ENCODE measurements around the gene EPHB6.

EPHB6 gene

GRCh38 chr7:142870566-142871259, 15.8 kb downstream of the EPHB6 start:
- no peak overlapping the region for H3K4me3 ChIP-seq (ENCODE audit: low read length)
- WGBS (ENCODE audit: insufficient coverage, insufficient read length) = no CpG with 5 or more reads among the region's 14 CpGs
- no peaks in the 10 kb centered on the region; the same call in 1 of the 2 replicates for H3K36me3 ChIP-seq (ENCODE audit: control insufficient read depth, insufficient read depth, low read length)
- no peak for DNase-seq (ENCODE audit: low read depth, low spot score)
- H3K9me3 ChIP-seq (ENCODE audit: control insufficient read depth, insufficient read depth, low read length) = no peaks in the 10 kb centered on the region
- no peaks in the 10 kb centered on the region; the same call in 1 of the 2 replicates for H3K4me1 ChIP-seq (ENCODE audit: control insufficient read depth, insufficient read depth, low read length)
- H3K27me3 ChIP-seq (ENCODE audit: control insufficient read depth, insufficient read depth, low read length) = no peaks in the 10 kb centered on the region
- no peak overlapping the region for H3K27ac ChIP-seq (ENCODE audit: low read length)

DNA sequence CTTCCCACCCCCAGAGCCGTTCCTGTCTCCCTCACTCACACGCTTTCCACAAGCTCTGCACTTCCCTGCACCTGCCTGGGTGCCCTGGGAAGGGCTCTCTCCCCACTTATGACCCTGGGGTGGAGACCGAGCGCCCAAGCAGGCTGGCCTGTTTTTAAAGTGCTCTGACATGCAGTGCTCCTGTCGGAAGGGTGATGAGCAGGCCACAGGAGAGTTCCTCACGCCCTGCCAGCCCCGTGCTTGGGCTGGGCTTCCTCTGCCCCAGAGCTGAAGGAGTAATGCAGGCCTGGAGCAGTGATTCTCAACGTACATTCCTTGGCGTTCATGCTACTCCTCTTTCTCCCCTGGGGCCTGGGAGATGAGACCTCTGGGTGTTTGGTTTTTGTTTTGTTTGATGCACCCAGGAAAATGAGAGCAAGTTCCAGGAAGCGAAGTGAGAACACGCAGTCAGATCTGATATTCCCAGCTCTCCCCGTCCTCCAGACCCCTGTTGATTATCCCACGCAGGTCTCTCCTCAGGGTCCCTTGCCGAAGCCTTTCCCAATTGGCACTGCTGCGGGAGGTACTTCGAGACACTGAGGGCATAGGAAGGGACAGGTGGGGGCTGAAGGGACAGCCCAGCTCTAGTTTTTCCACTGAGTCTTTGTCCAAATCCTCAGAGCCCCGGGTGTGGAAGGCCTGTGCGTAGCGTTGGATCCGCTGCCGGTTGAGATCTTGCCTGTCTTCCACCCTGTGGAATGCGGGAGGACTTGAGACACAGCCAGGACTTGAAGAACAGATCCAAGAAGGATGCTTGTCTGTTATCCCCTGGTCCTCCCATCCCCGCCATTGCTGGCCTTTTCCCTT, 16.6 kb downstream of the EPHB6 start:
- Histone ChIP-seq H3K4me1 (ENCODE audit: control insufficient read depth, insufficient read depth, low read length) (no peaks in the 10 kb centered on the region; the same call in 1 of the 2 replicates), H3K27ac (ENCODE audit: low read length) (no peak overlapping the region), H3K27me3 (ENCODE audit: control insufficient read depth, insufficient read depth, low read length) (no peaks in the 10 kb centered on the region), H3K9me3 (ENCODE audit: control insufficient read depth, insufficient read depth, low read length) (no peaks in the 10 kb centered on the region), H3K4me3 (ENCODE audit: low read length) (no peak overlapping the region), H3K36me3 (ENCODE audit: control insufficient read depth, insufficient read depth, low read length) (no peaks in the 10 kb centered on the region; the same call in 1 of the 2 replicates)
- no peak for DNase-seq (ENCODE audit: low read depth, low spot score)
- no CpG with 5 or more reads among the region's 23 CpGs for WGBS (ENCODE audit: insufficient coverage, insufficient read length)

DNA sequence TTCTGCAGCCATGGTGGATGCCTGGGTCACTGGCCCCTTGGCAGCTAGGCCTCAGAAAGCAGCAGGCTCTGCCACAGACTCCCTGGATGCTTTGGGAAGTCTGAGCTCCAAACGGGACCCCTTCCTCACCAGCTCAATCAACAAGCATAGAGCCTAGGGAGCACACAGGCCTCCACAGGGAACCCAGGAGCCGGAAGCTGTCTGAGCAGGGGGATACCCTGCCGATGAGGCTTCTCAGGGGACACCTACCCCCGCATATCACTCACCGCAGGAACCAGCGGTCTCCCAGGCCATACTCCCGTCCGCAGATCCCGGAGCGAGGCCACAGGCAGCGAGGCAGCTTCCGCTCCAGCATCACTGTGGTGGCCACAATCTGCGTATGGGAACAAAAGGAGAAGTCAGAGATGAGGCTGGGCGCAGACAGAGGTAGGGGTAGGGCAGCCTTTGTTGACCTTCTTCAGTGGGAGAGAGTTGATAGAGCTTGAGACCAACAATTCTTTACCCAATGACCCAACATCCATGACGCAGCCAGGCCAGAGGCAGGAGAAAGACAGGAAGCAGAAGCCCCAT, 17.3 kb downstream of the EPHB6 start:
- Histone ChIP-seq H3K9me3 (ENCODE audit: control insufficient read depth, insufficient read depth, low read length) (no peaks in the 10 kb centered on the region), H3K4me3 (ENCODE audit: low read length) (no peak overlapping the region), H3K36me3 (ENCODE audit: control insufficient read depth, insufficient read depth, low read length) (no peaks in the 10 kb centered on the region; the same call in 1 of the 2 replicates), H3K27ac (ENCODE audit: low read length) (no peak overlapping the region), H3K27me3 (ENCODE audit: control insufficient read depth, insufficient read depth, low read length) (no peaks in the 10 kb centered on the region), H3K4me1 (ENCODE audit: control insufficient read depth, insufficient read depth, low read length) (no peaks in the 10 kb centered on the region; the same call in 1 of the 2 replicates)
- WGBS (ENCODE audit: insufficient coverage, insufficient read length) = no CpG with 5 or more reads among the region's 15 CpGs
- no peak for DNase-seq (ENCODE audit: low read depth, low spot score)

GRCh38 chr7:142873281-142873784, 18.5 kb downstream of the EPHB6 start:
- no peaks in the 10 kb centered on the region; the same call in 1 of the 2 replicates for H3K4me1 ChIP-seq (ENCODE audit: control insufficient read depth, insufficient read depth, low read length)
- no peaks in the 10 kb centered on the region for H3K27me3 ChIP-seq (ENCODE audit: control insufficient read depth, insufficient read depth, low read length)
- H3K9me3 ChIP-seq (ENCODE audit: control insufficient read depth, insufficient read depth, low read length) = no peaks in the 10 kb centered on the region
- no CpG with 5 or more reads among the region's 11 CpGs for WGBS (ENCODE audit: insufficient coverage, insufficient read length)
- no peak overlapping the region for H3K27ac ChIP-seq (ENCODE audit: low read length)
- H3K36me3 ChIP-seq (ENCODE audit: control insufficient read depth, insufficient read depth, low read length) = no peaks in the 10 kb centered on the region
- DNase-seq (ENCODE audit: low read depth, low spot score) = no peak
- no peak overlapping the region for H3K4me3 ChIP-seq (ENCODE audit: low read length)

DNA sequence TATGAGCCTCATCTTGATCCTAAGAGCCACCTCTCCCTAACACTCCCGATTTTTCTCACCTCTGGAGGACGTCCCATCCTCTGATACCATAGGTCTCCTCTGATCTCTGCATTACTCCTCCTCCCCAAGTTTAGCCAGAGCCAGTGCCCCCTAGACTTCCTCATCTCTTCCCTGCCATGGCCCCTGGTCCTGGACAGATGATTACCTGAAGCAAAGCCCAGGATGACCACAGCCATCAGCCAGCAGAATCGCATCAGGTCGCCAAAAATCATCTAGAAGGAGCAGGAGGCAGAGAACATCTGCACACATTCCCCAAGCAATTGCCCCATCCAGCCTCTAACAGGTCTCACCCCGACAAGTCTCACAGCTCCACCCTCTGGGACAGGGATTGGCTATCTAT, 19.0 kb downstream of the EPHB6 start:
- WGBS (ENCODE audit: insufficient coverage, insufficient read length) = no CpG with 5 or more reads among the region's 5 CpGs
- Histone ChIP-seq H3K9me3 (ENCODE audit: control insufficient read depth, insufficient read depth, low read length) (no peaks in the 10 kb centered on the region), H3K4me1 (ENCODE audit: control insufficient read depth, insufficient read depth, low read length) (no peaks in the 10 kb centered on the region; the same call in 1 of the 2 replicates), H3K36me3 (ENCODE audit: control insufficient read depth, insufficient read depth, low read length) (no peaks in the 10 kb centered on the region), H3K27me3 (ENCODE audit: control insufficient read depth, insufficient read depth, low read length) (no peaks in the 10 kb centered on the region), H3K27ac (ENCODE audit: low read length) (no peak overlapping the region), H3K4me3 (ENCODE audit: low read length) (no peak overlapping the region)
- no peak for DNase-seq (ENCODE audit: low read depth, low spot score)

DNA sequence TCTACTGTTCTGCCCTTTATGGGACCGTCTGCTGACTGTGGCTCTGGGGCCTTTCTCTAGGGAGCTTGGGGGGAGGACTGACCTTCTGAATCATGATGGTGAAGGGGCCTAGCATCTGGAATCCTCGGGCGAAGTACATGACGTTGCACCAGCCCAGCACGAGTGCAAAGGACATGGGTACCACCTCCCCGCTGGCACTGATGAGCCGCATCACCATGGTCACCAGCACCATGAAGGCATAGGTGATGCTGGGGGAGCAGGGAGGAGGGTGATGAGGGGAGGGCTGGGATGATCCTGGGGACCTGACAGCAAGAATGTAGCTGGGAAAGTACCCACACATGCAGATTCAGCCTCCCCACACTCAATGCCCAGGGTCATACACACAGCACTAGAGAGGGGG, 19.5 kb downstream of the EPHB6 start:
- DNase-seq (ENCODE audit: low read depth, low spot score) = no peak
- Histone ChIP-seq H3K36me3 (ENCODE audit: control insufficient read depth, insufficient read depth, low read length) (no peaks in the 10 kb centered on the region), H3K4me3 (ENCODE audit: low read length) (no peak overlapping the region), H3K4me1 (ENCODE audit: control insufficient read depth, insufficient read depth, low read length) (no peaks in the 10 kb centered on the region; the same call in 1 of the 2 replicates), H3K9me3 (ENCODE audit: control insufficient read depth, insufficient read depth, low read length) (no peaks in the 10 kb centered on the region), H3K27ac (ENCODE audit: low read length) (no peak overlapping the region), H3K27me3 (ENCODE audit: control insufficient read depth, insufficient read depth, low read length) (no peaks in the 10 kb centered on the region)
- WGBS (ENCODE audit: insufficient coverage, insufficient read length) = no CpG with 5 or more reads among the region's 7 CpGs

DNA sequence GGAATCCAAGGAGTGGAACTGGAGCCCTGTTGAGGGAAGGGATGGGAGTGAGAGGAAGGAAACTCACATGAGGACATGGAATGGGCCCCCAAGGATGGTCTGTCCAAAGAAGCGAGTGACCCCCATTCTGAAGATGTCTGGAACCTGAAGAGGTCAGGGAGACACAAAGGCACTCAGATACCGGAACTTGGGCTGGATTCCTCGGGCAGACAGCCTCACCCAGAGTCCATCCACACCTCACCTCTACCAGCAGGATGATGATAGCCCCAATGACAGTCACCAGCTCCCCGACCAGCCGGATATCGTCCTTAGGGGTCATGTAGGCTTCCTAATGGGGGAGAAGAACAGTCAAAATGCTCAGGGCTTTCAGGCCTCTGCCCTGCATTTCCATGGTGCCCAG, 20.0 kb downstream of the EPHB6 start:
- Histone ChIP-seq H3K27ac (ENCODE audit: low read length) (no peak overlapping the region), H3K4me1 (ENCODE audit: control insufficient read depth, insufficient read depth, low read length) (no peaks in the 10 kb centered on the region; the same call in 1 of the 2 replicates), H3K9me3 (ENCODE audit: control insufficient read depth, insufficient read depth, low read length) (no peaks in the 10 kb centered on the region), H3K4me3 (ENCODE audit: low read length) (no peak overlapping the region), H3K27me3 (ENCODE audit: control insufficient read depth, insufficient read depth, low read length) (no peaks in the 10 kb centered on the region), H3K36me3 (ENCODE audit: control insufficient read depth, insufficient read depth, low read length) (no peaks in the 10 kb centered on the region)
- DNase-seq (ENCODE audit: low read depth, low spot score) = no peak
- no CpG with 5 or more reads among the region's 6 CpGs for WGBS (ENCODE audit: insufficient coverage, insufficient read length)

- no CpG with 5 or more reads among the region's 14 CpGs for WGBS (ENCODE audit: insufficient coverage, insufficient read length)
- Histone ChIP-seq H3K27ac (ENCODE audit: low read length) (no peak overlapping the region), H3K4me1 (ENCODE audit: control insufficient read depth, insufficient read depth, low read length) (no peaks in the 10 kb centered on the region; the same call in 1 of the 2 replicates), H3K9me3 (ENCODE audit: control insufficient read depth, insufficient read depth, low read length) (no peaks in the 10 kb centered on the region), H3K36me3 (ENCODE audit: control insufficient read depth, insufficient read depth, low read length) (no peaks in the 10 kb centered on the region), H3K27me3 (ENCODE audit: control insufficient read depth, insufficient read depth, low read length) (no peaks in the 10 kb centered on the region), H3K4me3 (ENCODE audit: low read length) (no peak overlapping the region)
- DNase-seq (ENCODE audit: low read depth, low spot score) = no peak
Measured at GRCh38 chr7:142875456-142875855, 20.6 kb downstream of the EPHB6 start.

DNA sequence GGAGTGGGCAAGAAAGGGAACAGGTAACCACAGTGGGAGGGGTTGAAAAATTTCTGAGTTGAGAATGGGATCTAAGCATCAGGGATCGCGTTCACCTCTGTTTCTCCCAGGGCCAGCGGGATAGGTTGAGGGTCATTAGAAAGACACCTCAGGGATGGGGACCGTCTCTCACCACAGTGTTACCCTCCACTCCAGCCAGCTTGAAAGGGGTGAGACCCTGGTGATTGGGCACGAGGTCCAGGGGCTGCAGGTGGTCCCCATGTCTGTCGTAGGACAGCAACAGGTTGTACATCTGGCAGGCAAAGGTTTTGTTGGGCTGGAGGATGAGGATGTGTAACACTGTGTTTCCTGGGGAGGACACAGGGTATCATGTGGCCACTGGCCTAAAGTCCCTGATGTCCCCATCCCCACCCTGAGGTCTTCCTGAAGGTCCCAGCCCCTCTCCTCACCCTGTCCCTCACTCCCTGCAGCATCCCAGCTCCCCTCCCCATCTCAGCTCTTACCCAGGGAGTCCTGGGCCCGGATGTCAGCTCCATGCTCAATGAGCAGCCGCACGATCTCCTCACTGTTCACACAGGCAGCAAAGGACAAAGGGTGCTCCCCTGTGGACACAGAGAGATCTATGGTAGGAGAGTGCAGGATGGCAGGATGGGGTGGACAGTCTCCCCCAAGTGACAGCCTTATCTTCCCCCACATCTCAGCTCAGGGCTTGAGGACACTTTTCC, 21.5 kb downstream of the EPHB6 start:
- Histone ChIP-seq H3K27ac (ENCODE audit: low read length) (no peak overlapping the region), H3K9me3 (ENCODE audit: control insufficient read depth, insufficient read depth, low read length) (no peaks in the 10 kb centered on the region), H3K4me1 (ENCODE audit: control insufficient read depth, insufficient read depth, low read length) (no peaks in the 10 kb centered on the region; the same call in 1 of the 2 replicates), H3K27me3 (ENCODE audit: control insufficient read depth, insufficient read depth, low read length) (no peaks in the 10 kb centered on the region), H3K36me3 (ENCODE audit: control insufficient read depth, insufficient read depth, low read length) (no peaks in the 10 kb centered on the region), H3K4me3 (ENCODE audit: low read length) (no peak overlapping the region)
- WGBS (ENCODE audit: insufficient coverage, insufficient read length) = no CpG with 5 or more reads among the region's 9 CpGs
- DNase-seq (ENCODE audit: low read depth, low spot score) = no peak
